Measurements from ENCODE around the gene PRKAR1A.

DNA sequence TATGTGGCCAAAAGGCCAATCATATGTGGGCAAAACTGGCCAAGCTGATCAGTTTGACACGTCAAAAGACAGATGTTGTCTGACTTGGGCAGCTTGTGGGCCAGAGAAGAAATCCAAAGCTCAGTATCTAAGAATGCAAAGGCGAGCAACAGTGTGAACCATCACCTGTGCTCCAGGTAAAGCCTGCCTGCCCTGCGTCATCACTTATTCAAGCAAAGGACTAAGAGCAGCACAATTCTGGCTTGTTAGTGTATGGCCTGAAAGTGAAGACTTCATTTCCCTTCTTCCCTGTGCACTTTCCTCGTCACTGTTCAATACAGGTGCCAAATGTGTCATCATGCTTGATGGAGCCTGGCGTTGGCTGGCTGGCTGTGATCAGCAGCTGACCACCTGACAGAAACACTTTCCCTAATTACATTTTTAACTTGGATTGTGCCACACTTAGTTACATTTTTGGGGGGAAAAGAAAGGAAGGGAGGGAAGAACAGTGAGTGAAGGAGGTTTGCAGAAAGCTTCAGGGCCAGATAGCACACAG, 84.2 kb downstream of the PRKAR1A start:
- TF ChIP-seq POU6F1 (CRISPR knock-in tag; IDR thresholded peaks at IDR 0.05; ENCODE audit: borderline replicate concordance, low read depth) (no peak), PPARA (CRISPR knock-in tag; IDR thresholded peaks at IDR 0.05; ENCODE audit: borderline replicate concordance) (no peak), RARB (CRISPR knock-in tag; IDR thresholded peaks at IDR 0.05) (no peak), ZNF70 (CRISPR knock-in tag; IDR thresholded peaks at IDR 0.05) (no peak), ZC3H10 (CRISPR knock-in tag; IDR thresholded peaks at IDR 0.05) (no peak), CREB5 (CRISPR knock-in tag; IDR thresholded peaks at IDR 0.05; ENCODE audit: low read depth) (no peak), ZFP30 (CRISPR knock-in tag; IDR thresholded peaks at IDR 0.05) (no peak)

All from SK-N-SH treated with all-trans-retinoic acid at 6 μM for 48 hours (cell line).